HepG2 (cell line): ENCODE results near the gene FOXN3. TPM values are rescaled to one million over a fixed set of nuclear protein-coding genes. Genes with fewer than 3 reads are reported as not detected.
A peak's percentile ranks its signal among the peaks of the same experiment; 100 is the strongest.

Experiments
- ATAC-seq: fragments of 200-7000 bp; cut with Tn5 transposase; 3 replicates; pipeline ENCODE4 v1.9.1; 2020; ENCODE audit warnings: mild to moderate bottlenecking, moderate library complexity
- BruUV-seq: library from RNA; stranded (reverse); fragments of 400-500 nt; replicated peaks from 2 replicates; lab custom pipeline; 2021; lab: Mats Ljungman, UMichigan
- CTCF ChIA-PET: fragments of 300-600 bp; formaldehyde crosslinking; extraction: SDS; loops from one replicate; lab custom pipeline; 2021; ENCODE audit warnings: low total read pairs, inconsistent platforms, low intra/inter-chr PET ratio; lab: Yijun Ruan, JAX
- POLR2A ChIA-PET: fragments of 350-600 bp; sonication (Branson Sonifier 250); formaldehyde crosslinking; loops from one replicate; lab custom pipeline; 2020; ENCODE audit warnings: antibody characterized with exemption, inconsistent platforms; lab: Yijun Ruan, JAX
- DNase-seq: peaks from one replicate; pipeline ENCODE4 v3.0.0-alpha.2; 2015; ENCODE audit warnings: low spot score
- FAIRE-seq: peaks from 3 replicates; lab custom pipeline; 2011; peaks lifted over from hg19 to GRCh38; lab: Jason Lieb, UNC
- H2AFZ ChIP-seq: one replicate; pipeline ENCODE4 v1.6.1; 2011; ENCODE audit warnings: low read length, inconsistent platforms
- H3K27ac ChIP-seq: fragments of 300-600 bp; 3 replicates; pipeline ENCODE4 v1.8.0; 2011; ENCODE audit warnings: mixed run types, mild to moderate bottlenecking, mixed read lengths, low read length, inconsistent platforms; ENCODE audit not compliant: insufficient read depth; ENCODE audit errors: extremely low read length
- H3K27me3 ChIP-seq, 2 experiments: fragments of 200-600 bp in 1 of 2; 2 replicates in 1 of 2; 3 replicates in 1 of 2; pipeline versions ENCODE4 v1.6.0 to v1.8.0; 2011; ENCODE audit warnings: low read length in 2 of 2, mild to moderate bottlenecking in 2 of 2, moderate library complexity in 2 of 2, inconsistent platforms in 1 of 2; ENCODE audit not compliant: insufficient read depth in 2 of 2, control insufficient read depth in 1 of 2
- H3K36me3 ChIP-seq, 2 experiments: fragments of 200-600 bp in 1 of 2; replicated peaks in 1 of 2; 2 replicates in 1 of 2; 3 replicates in 1 of 2; pipeline versions ENCODE4 v1.5.1 to v1.8.0; 2011; ENCODE audit warnings: low read length in 2 of 2, inconsistent platforms in 1 of 2; ENCODE audit not compliant: insufficient read depth in 2 of 2, control insufficient read depth in 1 of 2
- H3K4me1 ChIP-seq: 2 replicates; pipeline ENCODE4 v1.5.1; 2012; ENCODE audit warnings: low read length, inconsistent platforms; ENCODE audit not compliant: insufficient read depth
- H3K4me2 ChIP-seq: 2 replicates; pipeline ENCODE4 v1.6.0; 2011; ENCODE audit warnings: low read depth, low read length, inconsistent platforms
- H3K4me3 ChIP-seq, 3 experiments: fragments of 200-600 bp in 1 of 3; sonication (generic), shearing (Covaris generic) in 1 of 3; replicated peaks in 1 of 3; 2 replicates each; pipeline ENCODE4 v1.5.1; 2011 to 2016; ENCODE audit warnings: low read length in 3 of 3, inconsistent platforms in 2 of 3, low read depth in 2 of 3, mild to moderate bottlenecking in 2 of 3, control low read depth in 1 of 3, mixed read lengths in 1 of 3; ENCODE audit not compliant: insufficient read depth in 1 of 3
- H3K79me2 ChIP-seq: one replicate; pipeline ENCODE4 v1.6.1; 2011; ENCODE audit warnings: low read length, inconsistent platforms; ENCODE audit not compliant: insufficient read depth
- H3K9ac ChIP-seq: 2 replicates; pipeline ENCODE4 v1.6.0; 2011; ENCODE audit warnings: mild to moderate bottlenecking, low read depth, low read length, inconsistent platforms; ENCODE audit not compliant: insufficient read depth
- H3K9me3 ChIP-seq: 2 replicates; pipeline ENCODE4 v1.5.1; 2012; ENCODE audit warnings: mild to moderate bottlenecking, low read length
- H4K20me1 ChIP-seq: 2 replicates; pipeline ENCODE4 v1.6.0; 2011; ENCODE audit warnings: inconsistent platforms, mild to moderate bottlenecking, low read length, moderate library complexity; ENCODE audit not compliant: insufficient read depth
- ATF5 ChIP-seq: sonication (generic); formaldehyde crosslinking; IDR thresholded peaks from 2 replicates; pipeline ENCODE4 v1.4.0; 2020; ENCODE audit warnings: mild to moderate bottlenecking, low read depth, missing genetic modification reagents
- BORCS8-MEF2B ChIP-seq: sonication (generic); formaldehyde crosslinking; IDR thresholded peaks from 2 replicates; pipeline ENCODE4 v1.8.0; 2022; ENCODE audit warnings: mild to moderate bottlenecking, missing genetic modification reagents
- BRD4 ChIP-seq: sonication (generic); formaldehyde crosslinking; IDR thresholded peaks from 2 replicates; pipeline ENCODE4 v1.4.0; 2020; ENCODE audit warnings: missing genetic modification reagents
- CCDC6 ChIP-seq: sonication (generic); formaldehyde crosslinking; IDR thresholded peaks from 2 replicates; pipeline ENCODE4 v1.8.1; 2022; ENCODE audit warnings: mild to moderate bottlenecking, missing genetic modification reagents, moderate library complexity
- PHF20 ChIP-seq: sonication (generic); formaldehyde crosslinking; IDR thresholded peaks from 2 replicates; pipeline ENCODE4 v1.5.0; 2020; ENCODE audit warnings: mild to moderate bottlenecking, missing genetic modification reagents
- RBAK ChIP-seq: sonication (generic); formaldehyde crosslinking; IDR thresholded peaks from 2 replicates; pipeline ENCODE4 v1.5.1; 2020; ENCODE audit warnings: mild to moderate bottlenecking, missing genetic modification reagents
- SOX13 ChIP-seq, 3 experiments: fragments of 450-650 bp in 1 of 3; sonication (generic) in 1 of 3; formaldehyde crosslinking in 1 of 3; IDR thresholded peaks in 2 of 3; conservative IDR thresholded peaks in 1 of 3; 2 replicates each; pipeline versions ENCODE4 v1.5.0 to v1.6.1; 2016 to 2020; ENCODE audit warnings: antibody characterized with exemption in 1 of 3, mild to moderate bottlenecking in 1 of 3, missing compliant biosample characterization in 1 of 3, missing genetic modification reagents in 1 of 3, moderate library complexity in 1 of 3
- ZBTB38 ChIP-seq: sonication (generic); formaldehyde crosslinking; IDR thresholded peaks from 2 replicates; pipeline ENCODE4 v1.5.1; 2020; ENCODE audit warnings: mild to moderate bottlenecking, missing genetic modification reagents
- ZNF562 ChIP-seq: sonication (generic); formaldehyde crosslinking; IDR thresholded peaks from 2 replicates; pipeline ENCODE4 v1.8.0; 2022; ENCODE audit warnings: missing genetic modification reagents, borderline replicate concordance
- ZNF7 ChIP-seq: IDR thresholded peaks from 2 replicates; pipeline ENCODE4 v1.6.1; 2016; ENCODE audit warnings: missing biosample characterization, missing genetic modification reagents
- ZNF766 ChIP-seq: sonication (generic); formaldehyde crosslinking; IDR thresholded peaks from 2 replicates; pipeline ENCODE4 v1.5.0; 2020; ENCODE audit warnings: missing genetic modification reagents, borderline replicate concordance
- WGBS: methylation state at CpG from one replicate; pipeline ENCODE4 v1.1.6; 2017; ENCODE audit warnings: low lambda C conversion rate; 5-methylcytosine and 5-hydroxymethylcytosine counted together
- in situ Hi-C: cut with HindIII; loops from 2 replicates; pipeline ENCODE4 v1.10.0; 2017; ENCODE audit warnings: low pct_unique_long_range_greater_than_20kb; ENCODE audit not compliant: extremely low pct_ligation_motif_present
- intact Hi-C: fragments of 100-400 bp; cut with micrococcal nuclease; formaldehyde crosslinking; loops from one replicate; pipeline ENCODE4 v1.10.0; 2022; ENCODE audit not compliant: unreplicated experiment
- polyA plus RNA-seq, 8 experiments: library from polyadenylated mRNA; depleted of rRNA in 3 of 8; stranded (reverse) in 7 of 8; unstranded in 1 of 8; fragments of >200 nt; fragmentation: Illumina TruSeq in 4 of 8; extraction: Trizol in 4 of 8; gene quantifications; 2 replicates each; pipeline versions ENCODE4 v1.2.1 to v1.2.3, GENCODE V29; 2011 to 2016; ENCODE audit warnings: low read depth in 4 of 8, missing spikeins in 1 of 8, mixed read lengths in 1 of 8; ENCODE audit not compliant: insufficient read depth in 1 of 8
- total RNA-seq, 5 experiments: library from RNA; depleted of rRNA; stranded (reverse); fragments of >200 nt; fragmentation: Illumina TruSeq; extraction: Trizol; gene quantifications; 2 replicates each; pipeline ENCODE4 v1.2.3, GENCODE V29; 2016; ENCODE audit warnings: low read depth in 1 of 5

FOXN3 gene
- total and polyA plus RNA-seq, 2 of the 13 experiments (the other 11 are each of a cell fraction or from before 2014, with no cell fraction given) = 32.4 to 70.2 TPM

GRCh38 chr14:89429199-89430181, 12.5 kb upstream of the FOXN3 start:
- Histone ChIP-seq H3K4me2 (no peak overlapping the region), H3K36me3 (no peaks in the 10 kb centered on the region), H3K4me1 (peaks cover 42% of the 10 kb centered on the region), H4K20me1 (no peaks in the 10 kb centered on the region), H3K9ac (no peak overlapping the region), H3K27me3 (no peaks in the 10 kb centered on the region), H2AFZ (no peak overlapping the region), H3K27ac (no peak overlapping the region), H3K4me3 (no peak overlapping the region), H3K9me3 (no peaks in the 10 kb centered on the region), H3K79me2 (no peaks in the 10 kb centered on the region)
- WGBS = 79% methylated on average over 14 of the region's 14 CpGs
- no peak for TF ChIP-seq SOX13 (IDR thresholded peaks at IDR 0.05)
- peak in 1 of 2 experiments; percentile 23; a peak in 1 of 4 replicates for TF ChIP-seq SOX13 (CRISPR knock-in tag; conservative IDR thresholded peaks at IDR 0.05 in 1 of 2, IDR thresholded peaks at IDR 0.05 in 1 of 2)
- no peak for TF ChIP-seq CCDC6 (CRISPR knock-in tag)
- TF ChIP-seq ZNF766 (CRISPR knock-in tag) = no peak
- no peak for TF ChIP-seq BRD4 (CRISPR knock-in tag)
- TF ChIP-seq ATF5 (CRISPR knock-in tag) = no peak
- TF ChIP-seq RBAK (CRISPR knock-in tag) = no peak
- TF ChIP-seq ZNF562 (CRISPR knock-in tag) = no peak
- peak; percentile 50; the same call in 1 of the 2 replicates for TF ChIP-seq ZBTB38 (CRISPR knock-in tag)
- 0 out of 2 replicates have a peak, but pooled peaks have one; percentile 16 for TF ChIP-seq ZNF7 (CRISPR knock-in tag)
- TF ChIP-seq BORCS8-MEF2B (CRISPR knock-in tag) = no peak
- TF ChIP-seq PHF20 = no peak
- BruUV-seq = no TSS peak
- FAIRE-seq (no peak), DNase-seq (no peak), ATAC-seq (no peak)
- ChIA-PET CTCF (no interaction called here), POLR2A (no interaction called here)
- in situ Hi-C loops = no loop called here
- intact Hi-C loops = no loop called here
